Measurements from ENCODE around the gene OLIG2. TPM values are rescaled to one million over a fixed set of nuclear protein-coding genes. Genes with fewer than 3 reads are reported as not detected.

OLIG2 gene
- total RNA-seq, 1 donor from 2014 or later, result not detected

- no peak for DNase-seq (ENCODE audit: low spot score)
- intact Hi-C loops (cut with DNase I), result no loop called here
These were observed 6.8 kb upstream of the OLIG2 start for GRCh38 chr21:33018707-33019465.

GRCh38 chr21:33019516-33019884 is 6.2 kb upstream of the OLIG2 start:
- intact Hi-C loops (cut with DNase I), result no loop called here
- no peak for DNase-seq (ENCODE audit: low spot score)

GRCh38 chr21:33019885-33020557 is 5.7 kb upstream of the OLIG2 start:
- intact Hi-C loops (cut with DNase I), result no loop called here

GRCh38 chr21:33020558-33021100 is 5.1 kb upstream of the OLIG2 start:
- no peak for DNase-seq (ENCODE audit: low spot score)
- intact Hi-C loops (cut with DNase I), result no loop called here

More at GRCh38 chr21:33019885-33020557, 5.7 kb upstream of the OLIG2 start:
- DNase-seq (ENCODE audit: low spot score), result no peak

- intact Hi-C loops (cut with DNase I), result no loop called here
These were observed 4.6 kb upstream of the OLIG2 start for GRCh38 chr21:33021150-33021549.

GRCh38 chr21:33021667-33022066 is 4.1 kb upstream of the OLIG2 start:
- DNase-seq (ENCODE audit: low spot score), result no peak
- intact Hi-C loops (cut with DNase I), result no loop called here

More at GRCh38 chr21:33021150-33021549, 4.6 kb upstream of the OLIG2 start:
- DNase-seq (ENCODE audit: low spot score), result no peak

- DNase-seq (ENCODE audit: low spot score), result no peak
- intact Hi-C loops (cut with DNase I), result no loop called here
These were observed 3.3 kb upstream of the OLIG2 start for GRCh38 chr21:33022489-33022827.

GRCh38 chr21:33022828-33023573 is 2.7 kb upstream of the OLIG2 start:
- intact Hi-C loops (cut with DNase I), result no loop called here
- DNase-seq (ENCODE audit: low spot score), result no peak

- intact Hi-C loops (cut with DNase I), result no loop called here
- DNase-seq (ENCODE audit: low spot score), result no peak
These were observed 2.0 kb upstream of the OLIG2 start for GRCh38 chr21:33023574-33024200.

GRCh38 chr21:33024201-33025103 is 1.3 kb upstream of the OLIG2 start:
- no peak for DNase-seq (ENCODE audit: low spot score)
- intact Hi-C loops (cut with DNase I), result no loop called here

- intact Hi-C loops (cut with DNase I), result no loop called here
- no peak for DNase-seq (ENCODE audit: low spot score)
These were observed 638 bp upstream of the OLIG2 start for GRCh38 chr21:33025106-33025488.

- DNase-seq (ENCODE audit: low spot score), result no peak
- intact Hi-C loops (cut with DNase I), result no loop called here
These were observed 716 bp downstream of the OLIG2 start for GRCh38 chr21:33026443-33026858.

GRCh38 chr21:33026878-33027400 is 1.2 kb downstream of the OLIG2 start:
- no peak for DNase-seq (ENCODE audit: low spot score)
- intact Hi-C loops (cut with DNase I), result no loop called here

GRCh38 chr21:33027401-33028286 is 1.9 kb downstream of the OLIG2 start:
- intact Hi-C loops (cut with DNase I), result no loop called here
- no peak for DNase-seq (ENCODE audit: low spot score)

GRCh38 chr21:33028287-33028670 is 2.5 kb downstream of the OLIG2 start:
- intact Hi-C loops (cut with DNase I), result no loop called here
- no peak for DNase-seq (ENCODE audit: low spot score)

- intact Hi-C loops (cut with DNase I), result no loop called here
- no peak for DNase-seq (ENCODE audit: low spot score)
These were observed 3.1 kb downstream of the OLIG2 start for GRCh38 chr21:33028773-33029384.

- DNase-seq (ENCODE audit: low spot score), result no peak
- intact Hi-C loops (cut with DNase I), result no loop called here
These were observed 3.7 kb downstream of the OLIG2 start for GRCh38 chr21:33029385-33029921.
